ENCODE results near the gene MTA3. TPM values are rescaled to one million over a fixed set of nuclear protein-coding genes. Genes with fewer than 3 reads are reported as not detected.
A peak's percentile ranks its signal among the peaks of the same experiment; 100 is the strongest.

Gene MTA3
- total and polyA plus RNA-seq, 2 of the 8 experiments (the other 6 are each of a cell fraction or from before 2014, with no cell fraction given), result 125 to 184 TPM

- no peak for TF ChIP-seq SP1 (IDR thresholded peaks at IDR 0.05; ENCODE audit: low read depth, low read length)
- TF ChIP-seq CBX8 (IDR thresholded peaks at IDR 0.05; ENCODE audit: borderline replicate concordance, low read depth, low read length), result no peak
- no peak for TF ChIP-seq EGR1 (IDR thresholded peaks at IDR 0.05; ENCODE audit: borderline replicate concordance, low read depth, low read length)
- CTCF ChIA-PET (ENCODE audit: partially characterized antibody), result no interaction called here
- no peaks in the 10 kb centered on the region for H3K23me2 ChIP-seq (ENCODE audit: low read depth, low read length)
- no peaks in the 10 kb centered on the region for H3K9me3 ChIP-seq (ENCODE audit: insufficient read depth in 2 of 2, low read depth in 1 of 2, low read length in 1 of 2)
- H2BK120ac ChIP-seq (replicated peaks; ENCODE audit: low read depth, low read length), result no peak within 1 kb of the TSS
- no peak within 1 kb of the TSS for H3K27ac ChIP-seq (ENCODE audit: low read depth, low read length)
- POLR2A ChIA-PET (ENCODE audit: partially characterized antibody), result interaction anchor here (0.9 kb wide), 1 partner anchor 28 kb away, joined by 3 read pairs; the partner anchor contains the start of gene HAAO
- H3K79me1 ChIP-seq (ENCODE audit: low read depth, low read length), result no peaks in the 10 kb centered on the region
- H2BK15ac ChIP-seq (ENCODE audit: low read length), result no peak within 1 kb of the TSS
- H3K56ac ChIP-seq (replicated peaks; ENCODE audit: insufficient read length, low read depth, low read length), result no peak within 1 kb of the TSS
- H2AFZ ChIP-seq (ENCODE audit: low read length), result no peak within 1 kb of the TSS
- no peak within 1 kb of the TSS for H3K4me3 ChIP-seq (ENCODE audit: extremely low read depth in 1 of 4, insufficient read depth in 2 of 4, low read depth in 3 of 4, low read length in 4 of 4)
- H2BK20ac ChIP-seq (ENCODE audit: low read length), result no peak within 1 kb of the TSS
- no peaks in the 10 kb centered on the region; a peak in 2 of 8 replicates for H3K36me3 ChIP-seq (ENCODE audit: control insufficient read depth in 2 of 4, insufficient read depth in 4 of 4, low read length in 3 of 4)
- H3K14ac ChIP-seq (ENCODE audit: insufficient read length), result no peak within 1 kb of the TSS
- no peak for DNase-seq (ENCODE audit: low read depth in 1 of 2, low spot score in 2 of 2)
- H3K9ac ChIP-seq (replicated peaks in 1 of 4; ENCODE audit: extremely low read depth in 1 of 4, low read depth in 3 of 4, low read length in 3 of 4), result no peak within 1 kb of the TSS
- H4K8ac ChIP-seq (ENCODE audit: extremely low read depth, insufficient read depth, low read length), result peak within 1 kb of the TSS; percentile 45
- H4K20me1 ChIP-seq (replicated peaks in 1 of 2; ENCODE audit: control insufficient read depth in 1 of 2, insufficient read depth in 2 of 2, low read length in 2 of 2), result no peaks in the 10 kb centered on the region
- no peaks in the 10 kb centered on the region for H3K27me3 ChIP-seq (replicated peaks in 1 of 4; ENCODE audit: control insufficient read depth in 3 of 4, extremely low read depth in 1 of 4, insufficient read depth in 3 of 4, low read length in 3 of 4)
- H2AK5ac ChIP-seq (ENCODE audit: low read depth, low read length), result no peak within 1 kb of the TSS
- no peak within 1 kb of the TSS for H3K23ac ChIP-seq (ENCODE audit: insufficient read length)
- peaks cover 0 to 11% (median under 1%) of the 10 kb centered on the region in 4 experiments; a peak in 3 of 7 replicates for H3K4me1 ChIP-seq (replicated peaks in 1 of 4; ENCODE audit: control insufficient read depth in 3 of 4, insufficient read depth in 4 of 4, low read length in 3 of 4)
- H2BK5ac ChIP-seq (ENCODE audit: low read depth, low read length), result 0 out of 2 replicates have a peak within 1 kb of the TSS, but pooled peaks have one; percentile 21
- no peak for FAIRE-seq
- no peak within 1 kb of the TSS for H4K5ac ChIP-seq (ENCODE audit: insufficient read length, low read depth, low read length)
- no peak within 1 kb of the TSS for H3K4ac ChIP-seq (replicated peaks; ENCODE audit: insufficient read length, low read depth, low read length)
- no peak within 1 kb of the TSS for H2BK12ac ChIP-seq (ENCODE audit: low read depth, low read length)
- no peak within 1 kb of the TSS for H4K91ac ChIP-seq (replicated peaks; ENCODE audit: insufficient read length, low read length)
- H3K4me2 ChIP-seq (ENCODE audit: insufficient read depth in 1 of 2, low read depth in 2 of 2, low read length in 2 of 2), result no peak within 1 kb of the TSS
- WGBS, 2 experiments (ENCODE audit: extremely low coverage in 1 of 2, insufficient coverage in 1 of 2, insufficient read length in 1 of 2, insufficient replicate concordance in 2 of 2, low coverage in 1 of 2, low lambda C conversion rate in 2 of 2, missing lambda C conversion rate in 1 of 2), result 97% methylated on average over 5 of the region's 5 CpGs; no CpG with 5 or more reads in 1 of the 2 experiments
- H3K79me2 ChIP-seq (ENCODE audit: control insufficient read depth in 1 of 2, insufficient read depth in 2 of 2, low read length in 2 of 2), result no peaks in the 10 kb centered on the region
- H3K18ac ChIP-seq (ENCODE audit: extremely low read depth, low read length), result no peak within 1 kb of the TSS
Measured at GRCh38 chr2:42764096-42764495, 195.7 kb downstream of the MTA3 start, which contains the start of gene OXER1. OXER1 (minus strand) TSS chr2:42764135; CDS start chr2:42764062, 73 bp downstream.

Measured in H1 (cell line).